Endometrial microvascular endothelial cells (primary cell): ENCODE data around the gene PMM2. TPM values are rescaled to one million over a fixed set of nuclear protein-coding genes. Genes with fewer than 3 reads are reported as not detected.
"Not testable (repeated sequence)": the region's sequence is repeated elsewhere in the genome, so short reads cannot be mapped to it uniquely, and the experiment has no call there.

Source experiments
- in situ Hi-C: cut with HindIII; loops from 2 replicates; pipeline ENCODE4 v1.10.0; 2017; ENCODE audit warnings: low sequenced_read_pairs, low pct_unique_long_range_greater_than_20kb; ENCODE audit errors: inconsistent ontology term
- total RNA-seq: library from RNA; depleted of rRNA; stranded (reverse); fragments of >200 nt; gene quantifications from one replicate; pipeline ENCODE4 v1.2.3, GENCODE V29; 2015; ENCODE audit errors: inconsistent ontology term

PMM2 gene
- total RNA-seq, 1 donor from 2014 or later = 55.6 TPM

DNA sequence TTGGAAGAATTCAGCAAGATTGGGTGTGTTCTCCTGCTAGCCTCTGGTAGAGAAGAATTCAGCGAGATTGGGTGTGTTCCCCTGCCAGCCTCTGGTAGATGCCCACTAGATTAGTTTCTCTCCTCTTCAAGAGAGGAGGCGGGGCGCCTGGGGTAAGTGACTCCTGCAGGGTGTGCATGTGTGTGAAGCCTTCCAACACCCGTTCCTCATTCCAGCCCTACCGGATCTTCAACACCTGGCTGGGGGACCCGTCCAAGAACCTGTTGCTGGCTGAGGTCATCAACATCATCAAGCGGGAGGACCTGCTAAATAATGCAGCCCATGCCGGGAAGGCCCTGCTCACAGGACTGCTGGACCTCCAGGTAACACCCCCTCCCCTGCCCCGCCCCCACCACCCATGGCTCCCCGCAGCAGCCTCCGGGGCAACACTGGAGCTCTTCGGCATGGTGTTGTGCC, 21.5 kb upstream of the PMM2 start:
- in situ Hi-C loops = no loop called here

DNA sequence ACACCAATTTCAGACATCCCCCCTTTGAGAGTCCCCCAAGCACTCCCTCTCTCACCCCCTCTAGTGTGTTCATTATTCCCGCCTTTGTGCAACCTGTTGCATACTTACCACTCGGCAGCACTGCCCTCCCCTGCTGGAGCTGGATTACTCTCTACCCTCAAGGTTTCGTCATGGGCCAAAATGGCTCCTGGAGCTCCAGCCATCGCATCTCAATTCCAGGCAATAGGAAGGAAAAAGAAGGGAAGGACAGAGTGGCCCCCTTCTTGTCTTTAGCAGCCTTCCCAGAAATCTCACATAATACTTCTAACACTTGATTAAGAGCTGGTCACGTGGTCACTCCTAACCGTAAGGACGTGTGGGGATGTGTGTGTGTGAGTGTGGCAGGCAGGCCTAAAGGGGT, 20.4 kb upstream of the PMM2 start:
- in situ Hi-C loops = no loop called here

DNA sequence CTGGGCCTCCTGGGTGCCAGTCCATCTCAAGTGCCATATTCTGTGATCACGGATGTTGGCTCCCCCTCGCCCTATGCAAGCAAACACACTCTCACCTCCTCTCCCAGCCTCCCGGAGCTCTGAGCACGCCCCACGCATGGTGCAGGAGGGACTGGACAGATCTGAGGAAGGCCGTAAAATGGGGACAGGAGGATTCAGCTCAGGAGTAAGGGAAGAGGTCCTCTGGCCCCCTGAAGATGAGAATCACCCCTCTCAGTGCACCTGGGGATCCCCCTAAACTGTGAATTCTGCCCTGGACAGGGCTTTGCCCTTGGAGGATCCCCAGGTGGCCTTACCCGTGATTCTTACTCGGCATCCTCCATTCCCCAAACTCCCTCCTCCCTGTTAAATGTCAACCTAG, 15.8 kb upstream of the PMM2 start:
- in situ Hi-C loops = no loop called here

DNA sequence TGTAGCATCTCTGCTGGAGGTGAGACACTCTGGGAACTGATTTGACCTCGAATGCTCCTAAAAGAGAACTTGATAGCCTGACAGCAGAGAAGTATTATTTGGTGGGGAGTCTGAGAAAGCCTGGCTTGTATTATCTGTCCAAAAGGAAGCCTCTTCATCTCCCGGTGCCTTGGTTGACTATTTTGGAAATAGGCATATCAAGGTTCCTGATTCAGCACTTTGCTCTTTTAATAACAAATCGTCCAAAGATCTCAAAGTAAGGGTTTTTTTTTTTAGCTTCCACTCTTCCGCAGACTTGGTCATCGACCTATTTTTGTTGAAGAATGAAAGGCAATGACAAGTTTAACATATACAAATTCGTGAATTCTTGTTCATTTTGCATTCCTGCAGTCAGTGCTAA, 15.0 kb upstream of the PMM2 start:
- in situ Hi-C loops = no loop called here

DNA sequence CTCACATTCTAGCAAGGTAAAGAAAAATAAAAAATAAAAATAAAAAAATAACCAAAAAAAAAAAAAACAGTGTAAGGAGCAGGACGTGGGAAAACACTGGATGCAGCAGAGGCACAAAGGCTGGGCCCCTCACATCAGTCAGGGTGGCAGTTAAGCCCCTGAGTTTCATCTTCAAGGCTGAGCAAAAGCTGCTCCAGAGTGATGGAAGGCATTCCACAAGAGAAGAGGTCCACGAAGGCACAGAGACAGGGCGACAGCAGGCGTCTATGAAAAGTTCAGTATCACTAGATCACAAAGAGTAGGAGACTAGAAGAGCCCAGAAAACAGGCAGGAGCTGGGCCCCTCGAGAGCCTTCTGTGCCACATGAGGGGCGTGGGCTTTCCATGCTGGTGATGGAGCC, 12.2 kb upstream of the PMM2 start:
- in situ Hi-C loops = no loop called here

DNA sequence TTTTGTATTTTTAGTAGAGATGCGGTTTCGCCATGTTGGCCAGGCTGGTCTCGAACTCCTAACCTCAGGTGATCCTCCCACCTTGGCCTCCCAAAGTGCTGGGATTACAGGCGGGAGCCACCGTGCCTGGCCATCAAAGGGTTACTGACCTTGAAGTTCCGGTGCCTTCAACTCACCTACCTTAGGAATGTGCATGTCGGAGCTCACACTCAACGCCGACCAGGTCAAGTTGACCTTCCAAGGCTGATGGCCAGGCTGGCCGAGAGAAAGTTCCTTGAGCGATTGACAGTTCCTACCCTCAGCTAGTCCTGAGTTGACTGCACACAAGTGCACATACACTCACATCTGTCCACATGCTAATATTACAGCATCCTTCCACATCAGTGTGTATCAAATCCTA, 11.3 kb upstream of the PMM2 start:
- in situ Hi-C loops = not testable (repeated sequence)

DNA sequence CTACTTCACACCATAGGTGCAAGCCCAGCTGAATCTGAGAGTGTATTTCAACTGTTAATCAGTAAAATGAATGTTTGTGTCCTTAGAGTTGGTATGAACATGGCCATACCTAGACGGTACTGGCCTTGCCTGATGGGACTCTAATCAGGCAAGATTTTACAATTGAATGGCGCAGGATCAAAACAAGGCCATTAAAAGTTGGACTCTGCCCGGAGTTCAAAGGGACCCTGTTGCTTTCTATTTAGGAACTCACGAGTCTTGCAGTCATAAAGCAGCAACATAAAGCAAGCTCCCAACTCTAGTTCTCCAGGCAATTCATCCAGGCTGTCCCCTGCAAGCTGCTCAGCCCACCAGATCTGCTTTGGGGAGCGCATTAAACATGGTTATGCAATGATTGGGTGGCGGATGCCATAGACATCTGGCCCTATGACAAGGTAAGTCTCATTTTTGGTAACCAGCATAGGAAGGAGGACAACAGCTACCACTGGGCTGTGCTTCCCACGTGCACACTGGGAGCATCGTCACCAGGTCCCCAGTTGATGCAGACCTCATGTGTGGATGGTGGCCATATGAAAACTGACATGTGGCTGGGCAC, 9.0 kb upstream of the PMM2 start:
- in situ Hi-C loops = no loop called here

DNA sequence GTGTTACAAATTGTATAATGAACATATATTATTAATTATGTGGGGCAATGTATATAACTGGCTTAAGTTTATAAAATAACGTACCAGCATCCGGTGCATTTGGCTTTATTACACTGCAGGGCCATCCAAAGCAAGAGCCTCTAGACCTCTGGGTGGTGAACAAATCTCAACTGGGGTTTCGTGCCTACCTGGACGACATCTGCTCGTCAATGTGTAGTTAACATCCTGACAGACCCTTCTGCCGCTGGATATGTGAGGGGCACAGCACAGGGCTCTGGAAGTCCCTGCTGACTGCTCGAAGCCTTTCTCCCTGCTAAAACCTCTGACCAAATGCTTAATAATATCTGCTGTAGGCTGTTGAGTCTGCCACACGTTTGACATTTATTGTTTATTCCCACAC, 2.5 kb upstream of the PMM2 start:
- in situ Hi-C loops = no loop called here

DNA sequence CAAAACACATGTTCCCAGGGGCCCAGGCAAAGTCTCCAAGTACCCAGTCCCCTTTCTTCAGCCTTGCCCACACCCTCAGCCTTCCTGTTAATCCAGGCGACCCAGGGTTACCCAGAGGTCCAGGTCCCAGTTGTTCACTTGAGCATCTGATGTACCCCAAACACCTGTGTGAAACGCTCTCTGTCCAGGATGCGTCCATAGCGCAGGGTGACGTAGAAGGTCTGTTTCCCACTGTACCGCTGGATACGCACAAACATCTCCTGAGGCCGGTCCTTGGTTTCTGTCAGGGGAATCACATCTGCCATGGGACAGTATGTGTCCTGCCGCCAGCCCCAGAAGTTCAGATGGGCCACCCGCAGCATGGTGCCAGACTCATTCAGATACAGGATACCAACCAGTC, 1.8 kb upstream of the PMM2 start:
- in situ Hi-C loops = no loop called here

DNA sequence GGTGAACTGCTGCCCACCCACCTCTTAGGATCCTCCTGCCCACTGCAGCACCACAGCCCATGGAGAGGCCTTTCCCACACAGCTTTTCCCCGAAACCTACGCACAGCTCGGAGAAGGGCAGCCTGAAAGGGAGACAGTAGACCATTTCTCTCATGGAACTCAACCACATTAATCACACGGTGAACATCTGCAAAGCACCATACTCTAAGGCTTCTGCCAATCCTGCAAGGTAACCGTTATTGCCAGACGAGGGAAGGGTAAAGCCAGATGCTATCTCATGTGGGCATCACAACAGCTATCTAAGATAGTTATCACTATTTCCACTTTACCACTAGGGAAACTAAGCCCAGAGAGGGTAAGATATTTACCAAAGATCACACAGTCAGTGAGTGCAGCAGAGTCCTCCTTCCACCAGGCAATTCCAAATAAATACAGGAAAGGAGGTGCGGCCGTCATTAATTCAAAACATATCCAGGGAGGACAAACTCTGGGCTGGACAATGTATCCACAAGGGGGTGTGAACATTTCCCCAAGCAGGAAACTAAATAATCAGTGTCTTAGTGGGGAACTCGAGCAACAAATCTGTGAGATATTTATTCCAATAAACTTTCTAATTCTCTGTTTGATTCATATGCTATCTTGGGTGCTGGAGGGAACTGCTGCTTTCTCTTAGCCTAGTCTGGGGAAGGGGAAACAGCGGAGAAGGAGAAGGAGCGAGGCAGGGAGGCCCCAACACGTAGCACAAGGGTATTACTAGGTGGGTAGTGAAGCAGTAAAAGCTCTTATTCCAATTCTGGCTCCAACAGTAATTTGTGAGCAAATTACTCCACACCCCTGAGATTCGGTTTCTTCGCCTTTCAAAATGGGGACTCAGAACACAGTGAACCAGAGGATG, 923 bp upstream of the PMM2 start:
- in situ Hi-C loops = no loop called here

DNA sequence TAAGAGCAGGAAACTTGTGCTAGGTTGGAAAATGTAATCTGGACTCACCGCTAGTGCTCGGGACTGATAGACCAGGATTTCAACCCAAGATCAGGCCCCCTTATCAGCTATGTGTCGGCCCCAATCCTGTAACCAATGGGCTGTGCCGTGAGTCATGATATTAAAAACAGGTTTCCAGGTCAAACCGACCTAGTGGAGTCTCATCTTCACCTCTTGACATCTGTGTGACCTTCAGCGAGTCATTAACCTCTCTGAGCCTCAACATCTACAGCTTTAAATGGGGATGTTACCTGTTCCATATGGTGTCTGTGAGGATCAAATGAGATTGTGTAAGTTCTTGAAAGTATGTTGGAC, 512 bp downstream of the PMM2 start:
- in situ Hi-C loops = no loop called here

DNA sequence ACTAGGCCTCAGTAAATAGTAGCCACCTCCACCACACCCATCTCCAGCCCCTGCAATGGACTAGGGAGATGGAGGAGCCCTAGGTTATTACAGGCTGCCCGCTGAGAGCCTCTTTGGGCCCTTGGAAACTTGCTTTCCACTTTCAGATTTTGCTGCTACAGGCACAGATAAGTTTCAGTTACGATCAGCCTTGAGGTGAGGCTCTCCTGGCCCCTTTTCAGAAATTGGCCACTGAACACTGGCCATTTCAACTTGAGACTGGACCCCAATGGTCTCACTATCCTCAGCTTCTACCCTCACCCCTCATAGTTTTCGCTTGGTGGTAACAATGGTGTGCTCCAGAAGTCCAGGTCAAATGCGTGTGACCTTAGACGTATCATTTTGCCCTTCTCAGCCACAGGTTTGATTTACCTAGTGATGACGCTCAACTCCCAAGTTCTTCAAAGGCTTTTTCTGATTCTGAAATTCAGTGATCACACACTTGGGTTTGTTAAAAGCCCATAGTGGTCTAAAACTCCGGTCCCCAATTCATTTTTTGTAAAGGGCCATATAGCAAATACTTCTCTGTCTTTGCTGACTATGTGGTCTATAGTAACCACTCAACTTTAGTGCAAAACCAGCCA, 1.0 kb downstream of the PMM2 start:
- in situ Hi-C loops = no loop called here

DNA sequence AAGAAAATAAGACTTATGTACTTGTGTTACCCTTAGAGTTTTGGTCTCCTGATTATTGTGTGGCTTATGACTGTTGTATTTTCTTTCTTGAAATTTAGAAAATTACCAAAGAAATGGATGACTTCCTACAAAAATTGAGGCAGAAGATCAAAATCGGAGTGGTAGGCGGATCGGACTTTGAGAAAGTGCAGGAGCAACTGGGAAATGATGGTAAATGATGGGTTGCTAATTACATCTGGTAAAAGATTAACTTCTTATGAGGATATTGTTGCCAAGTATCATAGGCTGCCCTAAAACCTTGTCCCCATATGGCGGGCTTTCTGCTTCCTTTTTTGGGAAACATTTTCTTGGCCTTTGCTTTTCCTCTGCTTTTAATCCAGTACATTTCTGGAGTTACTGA, 4.1 kb downstream of the PMM2 start:
- in situ Hi-C loops = loop anchor here (10.0 kb wide), 1 partner anchor 53 kb away; no protein-coding TSS in a partner anchor

DNA sequence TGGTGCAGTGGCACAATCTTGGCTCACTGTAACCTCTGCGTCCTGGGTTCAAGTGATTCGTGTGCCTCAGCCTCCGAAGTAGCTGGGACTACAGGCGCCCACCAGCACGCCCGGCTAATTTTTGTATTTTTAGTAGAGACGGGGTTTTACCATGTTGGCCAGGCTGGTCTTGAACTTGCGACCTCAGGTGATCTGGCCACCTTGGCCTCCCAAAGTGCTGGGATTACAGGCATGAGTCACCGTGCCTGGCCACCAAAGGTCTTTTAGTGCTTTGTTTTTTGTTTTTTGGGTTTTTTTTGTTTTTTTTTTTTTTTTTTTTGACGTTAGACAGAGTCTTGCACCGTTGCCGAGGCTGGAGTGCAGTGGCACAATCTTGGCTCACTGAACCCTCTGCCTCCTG, 6.1 kb downstream of the PMM2 start:
- in situ Hi-C loops = loop anchor here (10.0 kb wide), 1 partner anchor 51 kb away; no protein-coding TSS in a partner anchor

DNA sequence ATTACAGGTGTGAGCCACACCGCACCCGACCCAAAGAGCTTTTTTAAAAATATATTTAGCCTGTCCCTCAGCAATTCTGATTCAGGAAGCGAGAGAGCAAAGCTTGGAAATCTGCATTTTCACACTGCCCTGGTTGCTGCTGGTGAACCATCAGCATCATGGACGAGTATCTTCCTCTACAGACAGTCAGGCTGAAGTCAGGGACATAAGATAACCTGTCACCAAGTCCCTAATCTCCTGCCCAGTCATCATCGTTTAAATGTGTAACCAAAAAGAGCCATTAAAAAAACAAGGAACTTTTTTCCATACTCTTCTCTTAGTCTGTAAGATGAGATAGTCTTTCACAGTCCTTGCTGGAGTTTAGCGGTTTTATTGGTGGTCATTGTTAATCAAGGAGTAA, 6.7 kb downstream of the PMM2 start:
- in situ Hi-C loops = loop anchor here (10.0 kb wide), 1 partner anchor 50 kb away; no protein-coding TSS in a partner anchor

DNA sequence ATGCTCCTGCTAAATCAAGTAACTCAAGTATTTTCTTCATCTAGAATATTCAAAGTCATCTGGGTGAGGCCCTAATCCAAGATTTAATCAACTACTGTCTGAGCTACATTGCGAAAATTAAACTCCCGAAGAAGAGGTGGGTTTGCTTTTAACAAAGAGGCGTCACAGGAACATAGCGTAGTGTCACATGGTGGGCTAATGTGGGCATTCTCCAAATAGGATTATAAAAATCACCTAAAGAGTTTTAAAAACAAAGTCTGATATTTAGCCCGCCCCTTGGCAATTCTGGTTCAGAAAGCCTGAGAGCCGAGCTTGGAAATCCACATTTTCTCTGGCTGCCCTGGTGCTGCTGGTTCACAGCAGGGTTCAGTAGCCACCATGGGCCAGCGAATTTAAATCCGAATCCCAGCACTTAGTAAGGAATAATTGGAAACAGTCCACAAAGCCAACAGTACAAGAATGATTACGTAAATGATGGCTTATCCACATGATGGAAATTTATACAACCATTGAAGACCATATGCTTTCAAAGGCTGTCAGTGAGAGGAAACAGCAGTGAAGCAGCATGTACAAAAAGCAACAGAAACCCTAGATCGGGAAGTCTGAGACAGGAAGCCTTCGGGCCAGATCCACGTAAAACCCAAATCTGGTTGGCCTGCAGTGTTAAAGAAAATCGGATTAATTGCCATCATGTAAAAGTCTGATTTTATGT, 8.8 kb downstream of the PMM2 start:
- in situ Hi-C loops = loop anchor here (10.0 kb wide), 1 partner anchor 48 kb away; no protein-coding TSS in a partner anchor

DNA sequence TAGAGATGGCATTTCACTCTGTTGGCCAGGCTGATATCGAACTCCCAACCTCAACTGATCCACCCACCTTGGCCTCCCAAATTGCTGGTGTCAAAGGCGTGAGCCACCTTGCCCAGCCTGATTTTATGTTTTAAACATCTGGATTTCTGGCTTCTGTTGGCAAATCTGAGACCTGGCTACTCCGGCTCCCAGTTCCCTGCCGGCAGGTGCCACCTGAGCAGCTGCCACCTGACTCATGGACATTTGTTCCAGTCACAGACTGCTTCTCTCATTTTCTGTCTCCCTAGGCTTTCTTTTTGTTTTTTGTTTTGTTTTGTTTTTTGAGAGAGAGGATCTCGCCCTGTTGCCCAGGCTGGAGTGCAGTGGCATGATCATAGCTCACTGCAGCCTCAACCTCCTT, 9.6 kb downstream of the PMM2 start:
- in situ Hi-C loops = loop anchor here (10.0 kb wide), 1 partner anchor 48 kb away; no protein-coding TSS in a partner anchor

DNA sequence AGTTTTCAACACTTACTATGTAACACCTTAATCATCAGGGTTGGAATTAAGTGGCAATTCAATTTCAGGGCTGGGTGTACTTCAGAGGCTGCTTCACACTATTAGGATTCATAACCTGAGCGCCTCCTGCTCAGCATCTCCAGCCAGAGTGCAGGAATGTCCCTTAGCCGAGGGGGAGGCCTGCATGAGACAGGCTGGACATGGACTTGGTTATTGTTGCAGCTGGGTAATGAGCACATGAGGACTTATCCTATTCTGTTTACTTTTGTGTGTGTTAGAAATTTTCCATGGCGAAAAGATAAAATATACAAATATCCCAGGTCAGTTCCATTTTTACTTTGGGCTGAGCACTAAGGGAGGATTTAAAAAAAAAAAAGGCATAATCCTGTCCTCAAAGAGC, 10.4 kb downstream of the PMM2 start:
- in situ Hi-C loops = loop anchor here (10.0 kb wide), 1 partner anchor 47 kb away; no protein-coding TSS in a partner anchor
